ENCODE measurements around the gene TMC2. TPM values are rescaled to one million over a fixed set of nuclear protein-coding genes. Genes with fewer than 3 reads are reported as not detected.

The TMC2 gene
- total and polyA plus RNA-seq, 2 of the 8 experiments (the other 6 are each of a cell fraction or from before 2014, with no cell fraction given): not detected

- H2BK12ac ChIP-seq (ENCODE audit: low read depth, low read length): no peak overlapping the region
- ChIA-PET POLR2A (ENCODE audit: partially characterized antibody) (interaction anchor here (0.9 kb wide), 1 partner anchor 109 kb away, joined by 3 read pairs; no protein-coding TSS in a partner anchor), CTCF (ENCODE audit: partially characterized antibody) (interaction anchor here (1.3 kb wide), 1 partner anchor 21 kb away, joined by 4 read pairs; no protein-coding TSS in a partner anchor)
- H3K23me2 ChIP-seq (ENCODE audit: low read depth, low read length): no peaks in the 10 kb centered on the region
- DNase-seq (ENCODE audit: low read depth in 1 of 2, low spot score in 2 of 2) (no peak), FAIRE-seq (no peak)
- no peak overlapping the region for H2BK20ac ChIP-seq (ENCODE audit: low read length)
- H3K27ac ChIP-seq (ENCODE audit: low read depth, low read length): no peak overlapping the region
- H3K9me3 ChIP-seq (ENCODE audit: insufficient read depth in 2 of 2, low read depth in 1 of 2, low read length in 1 of 2): no peaks in the 10 kb centered on the region
- no peak overlapping the region for H3K4me3 ChIP-seq (ENCODE audit: extremely low read depth in 1 of 4, insufficient read depth in 2 of 4, low read depth in 3 of 4, low read length in 4 of 4)
- 0 out of 7 replicates have a peak, but pooled peaks cover 0 to under 1% (median 0%) of the 10 kb centered on the region in 4 experiments for H3K4me1 ChIP-seq (replicated peaks in 1 of 4; ENCODE audit: control insufficient read depth in 3 of 4, insufficient read depth in 4 of 4, low read length in 3 of 4)
- H2BK15ac ChIP-seq (ENCODE audit: low read length): no peak overlapping the region
- no peak overlapping the region for H3K18ac ChIP-seq (ENCODE audit: extremely low read depth, low read length)
- no peak overlapping the region for H4K5ac ChIP-seq (ENCODE audit: insufficient read length, low read depth, low read length)
- no peak overlapping the region for H4K8ac ChIP-seq (ENCODE audit: extremely low read depth, insufficient read depth, low read length)
- no peak overlapping the region for H2AFZ ChIP-seq (ENCODE audit: low read length)
- H3K27me3 ChIP-seq (replicated peaks in 1 of 4; ENCODE audit: control insufficient read depth in 3 of 4, extremely low read depth in 1 of 4, insufficient read depth in 3 of 4, low read length in 3 of 4): no peaks in the 10 kb centered on the region; a peak in 2 of 7 replicates
- no peaks in the 10 kb centered on the region for H4K20me1 ChIP-seq (replicated peaks in 1 of 2; ENCODE audit: control insufficient read depth in 1 of 2, insufficient read depth in 2 of 2, low read length in 2 of 2)
- H3K4me2 ChIP-seq (ENCODE audit: insufficient read depth in 1 of 2, low read depth in 2 of 2, low read length in 2 of 2): no peak overlapping the region
- H4K91ac ChIP-seq (replicated peaks; ENCODE audit: insufficient read length, low read length): no peak overlapping the region
- no peaks in the 10 kb centered on the region for H3K79me1 ChIP-seq (ENCODE audit: low read depth, low read length)
- no peak overlapping the region for H2BK120ac ChIP-seq (replicated peaks; ENCODE audit: low read depth, low read length)
- no peak overlapping the region for H2AK5ac ChIP-seq (ENCODE audit: low read depth, low read length)
- H3K9ac ChIP-seq (replicated peaks in 1 of 4; ENCODE audit: extremely low read depth in 1 of 4, low read depth in 3 of 4, low read length in 3 of 4): no peak overlapping the region
- no peak overlapping the region for H3K4ac ChIP-seq (replicated peaks; ENCODE audit: insufficient read length, low read depth, low read length)
- H3K14ac ChIP-seq (ENCODE audit: insufficient read length): no peak overlapping the region
- no peak for TF ChIP-seq SP2 (IDR thresholded peaks at IDR 0.05; ENCODE audit: low read length)
- no peak for TF ChIP-seq ZNF274 (IDR thresholded peaks at IDR 0.05; ENCODE audit: borderline replicate concordance, extremely low read depth, low read length)
- no peak for TF ChIP-seq CTCF (IDR thresholded peaks at IDR 0.05; ENCODE audit: control extremely low read depth in 1 of 3, insufficient read depth in 1 of 3, low read depth in 1 of 3, low read length in 3 of 3)
- TF ChIP-seq RXRA (IDR thresholded peaks at IDR 0.05; ENCODE audit: insufficient read depth, low read depth, low read length): no peak
- no peak for TF ChIP-seq ASH2L (IDR thresholded peaks at IDR 0.05; ENCODE audit: low read length)
- no peak for TF ChIP-seq POU5F1 (IDR thresholded peaks at IDR 0.05; ENCODE audit: low read depth, low read length)
- no peak for TF ChIP-seq HDAC2 (IDR thresholded peaks at IDR 0.05; ENCODE audit: borderline replicate concordance in 1 of 2, low read depth in 2 of 2, low read length in 2 of 2)
- no peak for TF ChIP-seq EZH2 (IDR thresholded peaks at IDR 0.05; ENCODE audit: low read depth, low read length, severe bottlenecking)
- no peak for TF ChIP-seq KDM5A (IDR thresholded peaks at IDR 0.05; ENCODE audit: low read length)
- TF ChIP-seq SP1 (IDR thresholded peaks at IDR 0.05; ENCODE audit: low read depth, low read length): no peak
- no peaks in the 10 kb centered on the region for H3K36me3 ChIP-seq (ENCODE audit: control insufficient read depth in 2 of 4, insufficient read depth in 4 of 4, low read length in 3 of 4)
- H2BK5ac ChIP-seq (ENCODE audit: low read depth, low read length): no peak overlapping the region
- H3K79me2 ChIP-seq (ENCODE audit: control insufficient read depth in 1 of 2, insufficient read depth in 2 of 2, low read length in 2 of 2): no peaks in the 10 kb centered on the region
- H3K56ac ChIP-seq (replicated peaks; ENCODE audit: insufficient read length, low read depth, low read length): no peak overlapping the region
- H3K23ac ChIP-seq (ENCODE audit: insufficient read length): no peak overlapping the region
- 84% methylated on average over 4 of the region's 4 CpGs; no CpG with 5 or more reads in 1 of the 2 experiments for WGBS, 2 experiments (ENCODE audit: extremely low coverage in 1 of 2, insufficient coverage in 1 of 2, insufficient read length in 1 of 2, insufficient replicate concordance in 2 of 2, low coverage in 1 of 2, low lambda C conversion rate in 2 of 2, missing lambda C conversion rate in 1 of 2)
Measured at GRCh38 chr20:2542361-2542760, 6.0 kb downstream of the TMC2 start.

Data from H1 (cell line).